SK-N-SH treated with all-trans-retinoic acid at 6 μM for 48 hours (cell line): Measurements from ENCODE around the gene TMPRSS12.
"Not testable (repeated sequence)": the region's sequence is repeated elsewhere in the genome, so short reads cannot be mapped to it uniquely, and the experiment has no call there.

ENCODE experiments used
- ATAC-seq: fragments of 200-7000 bp; cut with Tn5 transposase; 3 replicates; pipeline ENCODE4 v1.9.1; 2020; ENCODE audit warnings: mild to moderate bottlenecking, moderate library complexity
- ARNTL ChIP-seq: fragments of 450-650 bp; formaldehyde crosslinking; IDR thresholded peaks from 2 replicates; pipeline ENCODE4 v1.5.0; 2020; ENCODE audit warnings: low read depth, mild to moderate bottlenecking, moderate library complexity, borderline replicate concordance
- CREB5 ChIP-seq: fragments of 250-450 bp; sonication (Bioruptor Pico); IDR thresholded peaks from 2 replicates; pipeline ENCODE4 v1.5.1; 2020; ENCODE audit warnings: low read depth, mild to moderate bottlenecking, moderate library complexity
- CSDC2 ChIP-seq: fragments of 250-450 bp; sonication (Bioruptor Pico); IDR thresholded peaks from 2 replicates; pipeline ENCODE4 v1.5.0; 2020; ENCODE audit warnings: mild to moderate bottlenecking, moderate library complexity
- ESRRG ChIP-seq: fragments of 250-450 bp; sonication (Bioruptor Pico); IDR thresholded peaks from 2 replicates; pipeline ENCODE4 v1.6.1; 2021; ENCODE audit warnings: mild to moderate bottlenecking
- GLIS3 ChIP-seq: fragments of 250-450 bp; sonication (Bioruptor Pico); IDR thresholded peaks from 2 replicates; pipeline ENCODE4 v1.5.0; 2020; ENCODE audit warnings: mild to moderate bottlenecking, moderate library complexity
- PPARA ChIP-seq: fragments of 250-450 bp; sonication (Bioruptor Pico); IDR thresholded peaks from 2 replicates; pipeline ENCODE4 v1.5.0; 2020; ENCODE audit warnings: mild to moderate bottlenecking, borderline replicate concordance
- RARB ChIP-seq: fragments of 250-450 bp; sonication (Bioruptor Pico); IDR thresholded peaks from 2 replicates; pipeline ENCODE4 v1.8.0; 2021; ENCODE audit warnings: mild to moderate bottlenecking, moderate library complexity
- SNAI2 ChIP-seq: fragments of 250-450 bp; sonication (Bioruptor Pico); IDR thresholded peaks from 2 replicates; pipeline ENCODE4 v1.5.0; 2020; ENCODE audit warnings: mild to moderate bottlenecking, moderate library complexity
- TCF4 ChIP-seq: fragments of 250-450 bp; sonication (Bioruptor Pico); IDR thresholded peaks from 2 replicates; pipeline ENCODE4 v1.8.0; 2021; ENCODE audit warnings: mild to moderate bottlenecking, moderate library complexity, borderline replicate concordance
- ZC3H10 ChIP-seq: fragments of 250-450 bp; sonication (Bioruptor Pico); IDR thresholded peaks from 2 replicates; pipeline ENCODE4 v1.5.1; 2021; ENCODE audit warnings: mild to moderate bottlenecking, moderate library complexity
- ZFP3 ChIP-seq: fragments of 250-450 bp; sonication (Bioruptor Pico); IDR thresholded peaks from 2 replicates; pipeline ENCODE4 v1.5.0; 2020; ENCODE audit warnings: mild to moderate bottlenecking, moderate library complexity
- ZFP30 ChIP-seq: fragments of 450-650 bp; formaldehyde crosslinking; IDR thresholded peaks from 2 replicates; pipeline ENCODE4 v1.5.0; 2022; ENCODE audit warnings: mild to moderate bottlenecking, moderate library complexity
- ZNF565 ChIP-seq: fragments of 450-650 bp; formaldehyde crosslinking; conservative IDR thresholded peaks from 2 replicates; pipeline ENCODE4 v1.5.0; 2020; ENCODE audit warnings: low read depth, mild to moderate bottlenecking, moderate library complexity
- ZNF70 ChIP-seq: fragments of 450-650 bp; formaldehyde crosslinking; IDR thresholded peaks from 2 replicates; pipeline ENCODE4 v1.5.0; 2020; ENCODE audit warnings: mild to moderate bottlenecking, moderate library complexity
- ZNF8 ChIP-seq: fragments of 450-650 bp; formaldehyde crosslinking; IDR thresholded peaks from 2 replicates; pipeline ENCODE4 v1.5.0; 2020; ENCODE audit warnings: mild to moderate bottlenecking, moderate library complexity
- TF ChIP-seq, protein P1 (sequence below): fragments of 250-450 bp; sonication (Bioruptor Pico); IDR thresholded peaks from 2 replicates; pipeline ENCODE4 v1.5.1; 2021; ENCODE audit warnings: mild to moderate bottlenecking, moderate library complexity
- TF ChIP-seq, protein P2 (sequence below): fragments of 250-450 bp; sonication (Bioruptor Pico); IDR thresholded peaks from 2 replicates; pipeline ENCODE4 v1.5.0; 2020; ENCODE audit warnings: mild to moderate bottlenecking, moderate library complexity
- TF ChIP-seq, protein P3 (sequence below): fragments of 250-450 bp; sonication (Bioruptor Pico); IDR thresholded peaks from 2 replicates; pipeline ENCODE4 v1.8.0; 2021; ENCODE audit warnings: low read depth, mild to moderate bottlenecking, moderate library complexity, borderline replicate concordance
- TF ChIP-seq, protein P4 (sequence below): fragments of 250-450 bp; sonication (Bioruptor Pico); IDR thresholded peaks from 2 replicates; pipeline ENCODE4 v1.8.0; 2020; ENCODE audit warnings: mild to moderate bottlenecking, moderate library complexity, borderline replicate concordance

Gene TMPRSS12

GRCh38 chr12:50865266-50865665 is 22.5 kb downstream of the TMPRSS12 start:
- TF ChIP-seq SNAI2 (CRISPR knock-in tag): no peak
- TF ChIP-seq, protein P1, sequence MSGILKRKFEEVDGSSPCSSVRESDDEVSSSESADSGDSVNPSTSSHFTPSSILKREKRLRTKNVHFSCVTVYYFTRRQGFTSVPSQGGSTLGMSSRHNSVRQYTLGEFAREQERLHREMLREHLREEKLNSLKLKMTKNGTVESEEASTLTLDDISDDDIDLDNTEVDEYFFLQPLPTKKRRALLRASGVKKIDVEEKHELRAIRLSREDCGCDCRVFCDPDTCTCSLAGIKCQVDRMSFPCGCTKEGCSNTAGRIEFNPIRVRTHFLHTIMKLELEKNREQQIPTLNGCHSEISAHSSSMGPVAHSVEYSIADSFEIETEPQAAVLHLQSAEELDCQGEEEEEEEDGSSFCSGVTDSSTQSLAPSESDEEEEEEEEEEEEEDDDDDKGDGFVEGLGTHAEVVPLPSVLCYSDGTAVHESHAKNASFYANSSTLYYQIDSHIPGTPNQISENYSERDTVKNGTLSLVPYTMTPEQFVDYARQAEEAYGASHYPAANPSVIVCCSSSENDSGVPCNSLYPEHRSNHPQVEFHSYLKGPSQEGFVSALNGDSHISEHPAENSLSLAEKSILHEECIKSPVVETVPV: no peak
- TF ChIP-seq ZFP30 (CRISPR knock-in tag): peak; percentile 95
- no peak for TF ChIP-seq ZNF70
- no peak for ATAC-seq

- not testable (repeated sequence) for ATAC-seq
Measured at GRCh38 chr12:50868881-50869280, 26.2 kb downstream of the TMPRSS12 start.

DNA sequence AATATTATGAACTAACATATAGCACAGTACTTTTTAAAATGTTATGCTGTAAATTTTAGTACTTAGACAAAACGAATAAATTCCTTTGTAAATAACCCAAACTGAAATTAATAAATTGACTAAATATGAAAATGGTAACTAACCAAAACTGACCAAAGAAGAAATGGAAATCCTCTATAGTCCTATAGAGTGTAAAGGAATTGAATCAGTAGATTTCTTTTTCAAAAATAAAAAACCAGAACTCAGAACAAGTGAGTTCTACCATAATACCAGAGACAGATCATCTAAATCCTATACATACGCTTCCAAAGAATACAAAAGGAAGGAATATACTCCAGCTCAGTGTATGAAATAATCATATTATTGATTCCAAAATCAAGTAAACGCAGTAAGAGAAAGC is 39.8 kb downstream of the TMPRSS12 start:
- no peak for ATAC-seq

GRCh38 chr12:50887191-50887590 is 44.5 kb downstream of the TMPRSS12 start:
- no peak for TF ChIP-seq GLIS3 (CRISPR knock-in tag)
- no peak for TF ChIP-seq CREB5
- no peak for TF ChIP-seq CSDC2 (CRISPR knock-in tag)
- TF ChIP-seq, protein P2, sequence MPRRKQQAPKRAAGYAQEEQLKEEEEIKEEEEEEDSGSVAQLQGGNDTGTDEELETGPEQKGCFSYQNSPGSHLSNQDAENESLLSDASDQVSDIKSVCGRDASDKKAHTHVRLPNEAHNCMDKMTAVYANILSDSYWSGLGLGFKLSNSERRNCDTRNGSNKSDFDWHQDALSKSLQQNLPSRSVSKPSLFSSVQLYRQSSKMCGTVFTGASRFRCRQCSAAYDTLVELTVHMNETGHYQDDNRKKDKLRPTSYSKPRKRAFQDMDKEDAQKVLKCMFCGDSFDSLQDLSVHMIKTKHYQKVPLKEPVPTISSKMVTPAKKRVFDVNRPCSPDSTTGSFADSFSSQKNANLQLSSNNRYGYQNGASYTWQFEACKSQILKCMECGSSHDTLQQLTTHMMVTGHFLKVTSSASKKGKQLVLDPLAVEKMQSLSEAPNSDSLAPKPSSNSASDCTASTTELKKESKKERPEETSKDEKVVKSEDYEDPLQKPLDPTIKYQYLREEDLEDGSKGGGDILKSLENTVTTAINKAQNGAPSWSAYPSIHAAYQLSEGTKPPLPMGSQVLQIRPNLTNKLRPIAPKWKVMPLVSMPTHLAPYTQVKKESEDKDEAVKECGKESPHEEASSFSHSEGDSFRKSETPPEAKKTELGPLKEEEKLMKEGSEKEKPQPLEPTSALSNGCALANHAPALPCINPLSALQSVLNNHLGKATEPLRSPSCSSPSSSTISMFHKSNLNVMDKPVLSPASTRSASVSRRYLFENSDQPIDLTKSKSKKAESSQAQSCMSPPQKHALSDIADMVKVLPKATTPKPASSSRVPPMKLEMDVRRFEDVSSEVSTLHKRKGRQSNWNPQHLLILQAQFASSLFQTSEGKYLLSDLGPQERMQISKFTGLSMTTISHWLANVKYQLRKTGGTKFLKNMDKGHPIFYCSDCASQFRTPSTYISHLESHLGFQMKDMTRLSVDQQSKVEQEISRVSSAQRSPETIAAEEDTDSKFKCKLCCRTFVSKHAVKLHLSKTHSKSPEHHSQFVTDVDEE (CRISPR knock-in tag): no peak
- no peak for TF ChIP-seq TCF4
- no peak for TF ChIP-seq ZNF565 (CRISPR knock-in tag)
- TF ChIP-seq ZC3H10: no peak
- ATAC-seq: no peak

More for the DNA sequence above, 39.8 kb downstream of the TMPRSS12 start:
- TF ChIP-seq PPARA (CRISPR knock-in tag): no peak
- no peak for TF ChIP-seq SNAI2 (CRISPR knock-in tag)
- no peak for TF ChIP-seq ZNF565 (CRISPR knock-in tag)
- TF ChIP-seq TCF4: no peak
- TF ChIP-seq, protein P3, sequence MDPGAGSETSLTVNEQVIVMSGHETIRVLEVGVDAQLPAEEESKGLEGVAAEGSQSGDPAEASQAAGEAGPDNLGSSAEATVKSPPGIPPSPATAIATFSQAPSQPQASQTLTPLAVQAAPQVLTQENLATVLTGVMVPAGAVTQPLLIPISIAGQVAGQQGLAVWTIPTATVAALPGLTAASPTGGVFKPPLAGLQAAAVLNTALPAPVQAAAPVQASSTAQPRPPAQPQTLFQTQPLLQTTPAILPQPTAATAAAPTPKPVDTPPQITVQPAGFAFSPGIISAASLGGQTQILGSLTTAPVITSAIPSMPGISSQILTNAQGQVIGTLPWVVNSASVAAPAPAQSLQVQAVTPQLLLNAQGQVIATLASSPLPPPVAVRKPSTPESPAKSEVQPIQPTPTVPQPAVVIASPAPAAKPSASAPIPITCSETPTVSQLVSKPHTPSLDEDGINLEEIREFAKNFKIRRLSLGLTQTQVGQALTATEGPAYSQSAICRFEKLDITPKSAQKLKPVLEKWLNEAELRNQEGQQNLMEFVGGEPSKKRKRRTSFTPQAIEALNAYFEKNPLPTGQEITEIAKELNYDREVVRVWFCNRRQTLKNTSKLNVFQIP: no peak
- TF ChIP-seq ESRRG (CRISPR knock-in tag): no peak
- no peak for TF ChIP-seq ZNF8 (CRISPR knock-in tag)

- ATAC-seq: no peak
- no peak for TF ChIP-seq RARB
Measured at GRCh38 chr12:50888666-50889065, 45.9 kb downstream of the TMPRSS12 start.

- TF ChIP-seq GLIS3 (CRISPR knock-in tag) (no peak), TCF4 (no peak), CREB5 (no peak), RARB (no peak), ZFP3 (no peak), ZNF8 (CRISPR knock-in tag) (no peak), ARNTL (CRISPR knock-in tag) (no peak), ZC3H10 (no peak), PPARA (CRISPR knock-in tag) (no peak)
- TF ChIP-seq, protein P4, sequence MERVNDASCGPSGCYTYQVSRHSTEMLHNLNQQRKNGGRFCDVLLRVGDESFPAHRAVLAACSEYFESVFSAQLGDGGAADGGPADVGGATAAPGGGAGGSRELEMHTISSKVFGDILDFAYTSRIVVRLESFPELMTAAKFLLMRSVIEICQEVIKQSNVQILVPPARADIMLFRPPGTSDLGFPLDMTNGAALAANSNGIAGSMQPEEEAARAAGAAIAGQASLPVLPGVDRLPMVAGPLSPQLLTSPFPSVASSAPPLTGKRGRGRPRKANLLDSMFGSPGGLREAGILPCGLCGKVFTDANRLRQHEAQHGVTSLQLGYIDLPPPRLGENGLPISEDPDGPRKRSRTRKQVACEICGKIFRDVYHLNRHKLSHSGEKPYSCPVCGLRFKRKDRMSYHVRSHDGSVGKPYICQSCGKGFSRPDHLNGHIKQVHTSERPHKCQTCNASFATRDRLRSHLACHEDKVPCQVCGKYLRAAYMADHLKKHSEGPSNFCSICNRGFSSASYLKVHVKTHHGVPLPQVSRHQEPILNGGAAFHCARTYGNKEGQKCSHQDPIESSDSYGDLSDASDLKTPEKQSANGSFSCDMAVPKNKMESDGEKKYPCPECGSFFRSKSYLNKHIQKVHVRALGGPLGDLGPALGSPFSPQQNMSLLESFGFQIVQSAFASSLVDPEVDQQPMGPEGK (CRISPR knock-in tag): no peak
- ATAC-seq: no peak
Measured at GRCh38 chr12:50894241-50894640, 51.5 kb downstream of the TMPRSS12 start.
